ENCODE measurements around the gene TNFSF15. TPM values are rescaled to one million over a fixed set of nuclear protein-coding genes. Genes with fewer than 3 reads are reported as not detected.

The TNFSF15 gene
- total RNA-seq, 1 experiment from 2014 or later = not detected

DNA sequence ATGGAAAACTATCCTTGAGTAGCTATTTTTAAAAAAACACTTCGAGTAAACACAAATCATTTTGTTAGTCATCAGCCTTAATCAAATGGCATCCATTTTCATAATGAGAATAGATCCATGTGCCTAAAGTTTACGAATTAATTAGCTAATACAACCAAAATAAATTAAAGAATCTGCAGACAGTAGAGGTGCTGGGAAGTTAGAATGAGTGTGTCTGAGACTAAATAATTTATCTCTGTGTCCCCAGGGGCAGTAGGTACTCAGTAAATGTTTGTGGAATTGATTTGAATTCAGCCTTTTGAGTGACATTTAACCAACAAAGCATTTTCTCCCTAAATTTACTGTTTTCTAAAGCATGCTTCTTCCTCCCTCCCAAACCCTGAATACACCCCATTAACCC lies 18.6 kb downstream of the TNFSF15 start:
- Histone ChIP-seq H2BK20ac (ENCODE audit: low read depth, low read length, poor library complexity, severe bottlenecking) (no peak overlapping the region), H3K23ac (ENCODE audit: insufficient read length, low read depth, low read length) (no peak overlapping the region), H3K23me2 (ENCODE audit: insufficient read length, low read depth, low read length, poor library complexity, severe bottlenecking) (no peaks in the 10 kb centered on the region), H2BK120ac (ENCODE audit: low read depth, low read length, poor library complexity, severe bottlenecking) (no peak overlapping the region), H3K9ac (ENCODE audit: extremely low read depth, insufficient read length, low read length) (no peak overlapping the region), H3K4me2 (ENCODE audit: insufficient read depth, insufficient read length, low read length) (no peak overlapping the region), H2AK5ac (ENCODE audit: insufficient read length, low read length) (no peak overlapping the region), H4K91ac (ENCODE audit: insufficient read length, low read depth, low read length) (no peak overlapping the region), H3K18ac (ENCODE audit: insufficient read length, low read depth, low read length) (no peak overlapping the region), H3K9me3 (ENCODE audit: control insufficient read depth, low read depth, low read length) (no peaks in the 10 kb centered on the region), H2BK5ac (ENCODE audit: insufficient read length, low read length) (no peak overlapping the region), H4K5ac (ENCODE audit: insufficient read length, low read depth, low read length) (no peak overlapping the region), H3T11ph (ENCODE audit: low read length) (no peak overlapping the region), H3K14ac (ENCODE audit: insufficient read depth, low read length) (no peak overlapping the region), H3K4me1 (ENCODE audit: insufficient read depth, low read length) (no peaks in the 10 kb centered on the region), H3K27me3 (ENCODE audit: insufficient read depth, low read length) (no peaks in the 10 kb centered on the region), H2AFZ (ENCODE audit: low read length) (no peak overlapping the region), H3K4ac (ENCODE audit: low read depth, low read length) (no peak overlapping the region), H3K79me2 (ENCODE audit: insufficient read depth, low read length) (no peaks in the 10 kb centered on the region), H2BK15ac (ENCODE audit: low read depth, low read length) (no peak overlapping the region), H3K56ac (ENCODE audit: insufficient read length, low read depth, low read length) (no peak overlapping the region), H3K27ac (ENCODE audit: insufficient read length, low read depth, low read length) (no peak overlapping the region), H2BK12ac (ENCODE audit: insufficient read length, low read depth, low read length) (no peak overlapping the region), H4K8ac (replicated peaks; ENCODE audit: insufficient read length, low read depth, low read length) (no peak overlapping the region), H4K20me1 (ENCODE audit: control insufficient read depth, insufficient read depth, insufficient read length) (no peaks in the 10 kb centered on the region), H3K79me1 (ENCODE audit: insufficient read depth, low read depth, low read length, poor library complexity, severe bottlenecking) (no peaks in the 10 kb centered on the region)
- no peak for DNase-seq
- Mint-ChIP-seq H3K36me3 (ENCODE audit: insufficient read depth in 1 of 3, low read depth in 3 of 3) (no peaks in the 10 kb centered on the region), H3K4me1 (no peaks in the 10 kb centered on the region), H3K9me3 (no peaks in the 10 kb centered on the region), H3K27ac (no peak overlapping the region), H3K27me3 (ENCODE audit: low read depth) (peaks cover 21% of the 10 kb centered on the region), H3K4me3 (no peak overlapping the region)
- no peak for TF ChIP-seq CTCF (conservative IDR thresholded peaks at IDR 0.05)
- WGBS (ENCODE audit: extremely low coverage, insufficient read length, low lambda C conversion rate) = no CpG with 5 or more reads among the region's 2 CpGs
